Activated CD4-positive, alpha-beta T cell treated with anti-CD3 and anti-CD28 coated beads, Interleukin-2, Interleukin-6, amounts not matched to agents 100 ng/mL and 50 ng/mL, durations not matched to agents 16 hours and 8 hours (primary cell): ENCODE results near the gene TEX48.

ENCODE experiments used
- DNase-seq: peaks from one replicate; pipeline ENCODE4 v3.0.0-alpha.2; 2020

The TEX48 gene

DNA sequence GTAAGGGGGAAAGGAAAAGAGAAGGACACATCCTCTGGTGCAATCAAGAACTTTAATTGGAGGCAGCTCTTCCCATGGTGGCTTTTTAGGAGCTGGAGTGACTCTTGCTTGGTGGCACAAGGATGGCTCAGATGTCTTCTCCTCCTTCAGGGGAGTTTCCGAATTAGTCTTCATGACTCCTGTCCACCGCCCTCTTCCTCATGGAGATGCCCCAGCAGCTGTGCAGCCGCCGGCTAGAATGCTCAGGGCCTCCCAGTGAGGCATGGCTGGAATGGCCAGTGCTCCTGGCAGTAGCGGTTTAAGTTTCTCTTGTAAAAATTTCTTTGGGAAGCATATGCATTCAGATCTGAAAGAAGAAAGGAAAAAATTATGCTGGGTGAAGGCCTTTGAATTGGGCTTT is 15.6 kb downstream of the TEX48 start:
- DNase-seq = no peak

DNA sequence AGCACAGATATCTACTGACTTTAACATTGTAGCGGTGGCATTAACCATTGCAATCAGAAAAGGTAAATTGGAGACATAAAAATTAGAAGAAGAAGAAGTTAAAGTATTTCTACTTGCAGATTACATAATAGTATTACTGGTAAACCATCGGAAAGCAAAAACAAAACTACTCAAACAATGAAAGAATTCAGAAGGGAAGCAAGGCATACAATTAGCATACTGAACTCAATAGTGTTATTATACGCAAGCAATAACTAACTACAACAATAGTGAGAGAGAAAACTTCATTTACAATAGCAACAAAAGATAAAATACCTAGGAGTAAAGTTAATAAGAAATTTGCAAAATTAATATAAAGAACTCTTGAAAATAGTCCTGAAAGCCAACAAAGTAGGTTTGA is 17.8 kb downstream of the TEX48 start:
- DNase-seq = no peak

DNA sequence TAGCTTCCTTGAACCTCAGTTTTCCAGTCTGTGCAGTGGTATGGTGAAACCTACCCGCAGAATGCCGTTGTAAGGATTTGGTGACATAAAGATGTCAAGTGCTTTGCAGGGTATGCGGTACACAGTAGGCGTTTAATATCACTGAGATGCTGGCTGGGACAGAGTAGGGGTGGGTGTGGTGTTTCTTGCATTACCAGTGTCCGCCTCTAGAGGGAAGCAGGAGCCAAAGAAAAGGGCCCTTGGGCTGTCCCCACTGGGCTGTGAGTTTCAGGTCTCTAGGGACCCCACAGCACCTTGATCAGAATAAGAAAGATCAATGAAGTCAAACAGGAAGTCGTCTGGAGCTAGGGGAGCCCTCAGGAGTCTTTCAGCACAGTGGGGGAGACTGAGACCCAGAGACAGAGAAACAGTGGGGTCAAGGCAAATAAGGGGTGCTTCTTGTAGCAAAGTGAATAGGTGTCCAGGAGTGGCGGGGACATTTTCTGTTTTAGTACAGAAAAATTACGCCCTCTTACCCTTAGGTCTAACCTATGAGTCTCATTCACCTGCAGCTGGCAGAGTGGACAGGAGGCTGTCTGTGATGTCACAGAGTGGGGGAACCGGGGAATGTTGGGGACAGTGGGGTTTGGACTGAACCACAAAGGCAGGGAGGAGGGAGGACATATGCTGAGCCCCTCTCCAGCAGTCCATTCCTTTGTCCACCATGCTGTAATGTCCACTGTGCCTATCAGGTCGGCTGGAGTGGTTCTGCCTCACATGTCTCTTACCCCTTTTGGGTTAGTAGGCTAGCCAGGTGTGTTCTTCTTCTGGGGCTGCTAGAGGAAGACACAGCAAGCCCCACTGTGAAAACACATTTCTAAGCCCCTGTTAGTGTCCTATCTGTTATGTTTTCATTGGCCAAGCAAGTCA is 19.7 kb downstream of the TEX48 start:
- peak; percentile 77 for DNase-seq

DNA sequence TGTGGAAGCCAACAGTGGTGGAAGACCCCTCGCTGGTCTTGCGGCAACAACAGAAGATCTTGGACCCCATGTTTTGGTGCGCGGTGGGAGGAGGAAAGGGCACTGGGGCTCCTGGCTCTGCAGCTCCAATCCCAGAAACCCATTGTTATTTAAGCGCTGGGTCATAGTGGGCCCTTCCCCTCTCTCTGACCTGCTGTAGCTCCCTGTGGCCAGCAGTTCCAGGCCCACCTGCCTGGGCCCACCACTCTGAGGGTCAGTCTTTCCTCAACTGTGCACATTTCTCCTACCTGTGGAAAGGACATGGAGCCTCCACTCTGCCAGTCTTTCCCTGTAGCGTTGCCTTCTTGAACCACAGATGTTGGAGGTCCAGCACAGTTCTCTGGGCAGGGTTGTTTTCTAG is 24.3 kb downstream of the TEX48 start, which contains the start of gene TEX53:
TSS of gene TEX53 (minus strand) at position 101 of the 400 bp plus-strand sequence. CDS start at position 70, 31 bp downstream.
- no peak for DNase-seq

DNA sequence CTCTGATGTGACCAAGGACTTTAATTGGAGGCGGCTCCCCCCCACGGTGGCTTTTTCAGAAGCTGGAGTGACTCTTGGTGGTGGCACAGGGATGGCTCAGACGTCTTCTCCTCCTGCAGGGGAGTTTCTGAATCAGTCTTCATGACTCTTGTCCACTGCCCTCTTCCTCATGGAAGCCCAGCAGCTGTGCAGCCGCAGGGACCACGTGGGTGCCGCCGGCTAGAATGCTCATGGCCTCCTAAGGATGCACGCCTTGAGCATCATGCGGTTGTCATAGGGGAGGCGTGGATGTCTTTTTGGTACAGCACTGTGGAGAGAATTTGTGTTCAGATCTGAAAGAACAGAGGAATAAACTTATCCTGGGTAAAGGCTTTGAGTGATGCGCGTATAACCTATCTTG is 25.7 kb downstream of the TEX48 start:
- no peak for DNase-seq

DNA sequence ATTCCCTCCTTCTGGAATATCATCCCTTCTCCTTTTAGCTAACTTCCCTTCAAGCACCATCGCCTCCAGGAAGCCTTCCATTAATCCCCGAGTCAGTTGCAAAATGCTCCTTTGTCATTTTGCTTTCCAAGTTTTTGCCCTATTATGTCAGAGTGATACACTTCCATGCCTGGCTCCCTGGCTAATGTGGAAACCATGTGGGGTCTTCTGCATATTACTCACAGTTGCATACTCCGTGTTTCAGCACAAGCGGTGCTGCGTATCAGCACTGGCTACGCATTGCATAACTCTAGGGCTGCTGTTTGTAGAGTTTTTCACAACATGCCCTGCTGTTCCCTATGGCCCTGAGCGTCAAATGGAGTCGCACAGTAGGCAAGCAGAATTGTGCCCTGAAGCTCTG is 26.3 kb downstream of the TEX48 start:
- DNase-seq = no peak

DNA sequence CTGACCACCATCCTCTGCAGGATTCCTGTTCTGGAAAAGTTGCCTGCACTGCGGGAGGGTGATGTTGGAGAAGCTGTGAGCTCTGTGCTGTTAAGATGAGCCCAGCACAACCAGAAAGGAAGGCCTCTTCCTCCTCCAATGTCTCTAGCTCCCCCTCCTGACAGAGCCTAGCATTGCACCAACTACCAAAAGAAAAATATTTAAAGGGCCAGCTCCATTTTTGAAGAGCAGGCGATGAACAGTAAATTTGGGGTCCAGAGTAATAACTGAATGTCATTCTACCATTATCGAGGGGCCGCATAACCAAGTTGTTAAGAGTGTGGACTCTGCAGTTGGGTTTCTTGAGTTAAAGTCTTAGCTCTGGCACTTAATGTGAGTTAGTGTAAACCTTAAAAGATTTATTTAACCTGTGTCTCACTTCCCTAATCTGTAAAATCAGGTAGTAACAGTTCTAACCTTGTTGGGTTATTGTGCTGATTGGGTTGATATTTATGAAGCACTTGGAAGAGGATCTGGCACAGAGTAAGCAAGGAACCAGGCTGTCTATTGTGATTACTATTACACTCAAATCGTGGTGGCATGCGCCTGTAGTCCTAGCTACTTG is 28.3 kb downstream of the TEX48 start:
- peak; percentile 89 for DNase-seq

DNA sequence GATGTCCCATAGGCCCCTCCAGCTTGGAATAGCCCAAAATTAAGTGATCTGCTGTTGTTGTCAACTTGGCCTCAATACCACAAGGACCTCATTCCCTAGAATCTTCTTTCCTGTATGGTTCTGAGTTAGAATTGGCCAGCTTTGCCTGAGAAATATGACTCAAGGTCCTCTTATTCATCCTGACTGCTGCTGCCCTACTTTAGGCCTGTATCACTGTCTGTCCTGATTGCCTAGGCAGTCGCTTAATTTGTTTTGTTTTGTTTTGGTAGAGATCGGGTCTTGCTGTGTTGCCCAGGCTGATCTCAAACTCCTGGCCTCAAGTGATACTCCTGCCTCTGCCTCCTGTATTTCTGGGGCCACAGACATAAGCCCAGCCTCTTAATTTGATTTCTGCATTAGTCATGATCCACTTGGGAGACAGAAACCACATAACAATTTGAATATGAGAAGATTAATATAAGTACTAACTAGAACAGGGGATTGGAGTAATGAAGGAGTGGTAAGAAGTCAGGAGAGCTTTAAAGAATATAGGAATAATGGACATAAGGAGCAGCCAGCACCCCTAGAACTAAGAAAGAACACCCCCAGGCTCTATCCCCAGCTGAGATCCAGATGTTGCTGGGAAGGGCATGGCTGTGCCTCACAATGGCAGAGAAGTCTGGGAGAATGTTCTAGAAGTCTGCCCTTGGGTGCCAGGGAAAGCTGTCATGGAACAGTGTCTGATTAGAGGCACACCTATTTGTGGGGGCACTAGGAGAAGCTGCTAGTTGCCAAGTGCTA is 29.0 kb downstream of the TEX48 start:
- peak; percentile 7 for DNase-seq

DNA sequence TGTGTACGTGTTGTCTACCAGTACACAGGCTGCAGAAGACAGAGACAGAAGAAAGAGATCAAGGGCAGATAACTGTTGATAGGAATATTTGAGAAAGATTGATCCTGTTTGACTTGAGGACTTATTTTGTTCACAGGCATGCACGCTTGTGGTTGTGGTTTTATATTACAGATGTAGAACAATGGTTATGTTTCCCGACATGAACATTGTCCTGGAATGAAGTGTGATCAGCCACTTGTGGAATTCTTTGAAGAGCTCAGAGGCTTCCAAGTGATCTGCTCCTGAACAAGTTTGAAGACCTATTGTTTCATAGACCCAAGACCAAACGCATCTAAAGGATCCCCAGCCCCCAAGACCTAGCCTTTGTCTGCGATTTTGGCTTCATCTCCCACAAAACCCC is 38.1 kb downstream of the TEX48 start:
- no peak for DNase-seq

DNA sequence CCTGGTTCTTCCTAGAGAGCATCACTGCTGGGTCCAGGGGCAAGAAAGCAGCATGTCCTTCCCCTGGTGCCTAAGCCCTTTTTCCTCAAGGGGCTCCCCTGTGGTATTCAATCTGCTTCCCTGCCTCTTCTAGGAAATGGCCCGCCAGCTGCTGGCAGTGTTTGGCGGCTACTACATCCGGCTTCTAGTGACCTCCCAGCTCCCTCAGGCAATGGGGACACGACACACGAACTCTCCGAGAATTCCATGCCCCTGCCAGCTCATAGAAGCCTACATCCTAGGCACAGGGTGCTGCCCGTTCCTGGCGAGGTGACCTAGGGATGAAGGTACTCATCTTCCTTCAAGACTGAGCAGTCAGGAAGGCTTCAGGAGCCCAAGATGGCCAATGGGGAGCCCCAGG is 39.0 kb downstream of the TEX48 start:
- DNase-seq = no peak

DNA sequence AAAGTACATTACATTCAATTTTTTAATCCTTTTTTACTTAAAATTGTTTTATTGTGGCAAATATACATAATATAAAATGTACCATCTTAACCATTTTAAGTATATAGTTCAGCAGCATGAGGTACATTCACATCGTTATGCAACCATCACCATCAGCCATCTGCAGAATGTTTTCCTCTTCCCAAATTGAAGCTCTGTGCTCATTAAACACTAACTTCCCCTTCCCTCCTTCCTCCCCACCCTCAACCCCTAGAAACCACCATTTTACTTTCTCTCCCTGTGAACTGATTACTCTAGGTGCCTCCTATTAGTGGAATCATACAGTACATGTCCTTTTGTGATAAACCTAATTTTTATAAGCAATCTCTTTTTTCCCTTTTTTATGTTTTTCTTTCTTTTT is 40.0 kb downstream of the TEX48 start:
- DNase-seq = no peak

DNA sequence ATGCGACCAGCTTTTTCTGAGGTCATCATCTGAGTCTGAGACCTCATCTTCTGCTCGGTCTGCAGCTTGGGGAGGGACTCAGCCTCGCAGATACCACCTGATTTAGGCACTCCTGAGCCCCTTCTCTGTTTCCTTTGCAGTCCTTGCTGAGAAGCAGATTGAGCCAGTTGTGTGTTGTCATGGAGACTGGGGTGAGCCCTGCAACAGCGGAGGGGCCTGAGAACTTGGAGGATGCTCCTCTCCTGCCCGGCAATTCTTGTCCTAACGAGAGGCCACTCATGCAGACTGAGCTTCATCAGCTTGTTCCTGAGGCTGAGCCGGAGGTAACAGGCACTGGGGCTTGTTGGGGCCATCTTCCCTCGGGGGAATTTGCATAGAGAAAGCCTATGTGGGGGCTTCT is 43.6 kb downstream of the TEX48 start:
- DNase-seq = no peak

DNA sequence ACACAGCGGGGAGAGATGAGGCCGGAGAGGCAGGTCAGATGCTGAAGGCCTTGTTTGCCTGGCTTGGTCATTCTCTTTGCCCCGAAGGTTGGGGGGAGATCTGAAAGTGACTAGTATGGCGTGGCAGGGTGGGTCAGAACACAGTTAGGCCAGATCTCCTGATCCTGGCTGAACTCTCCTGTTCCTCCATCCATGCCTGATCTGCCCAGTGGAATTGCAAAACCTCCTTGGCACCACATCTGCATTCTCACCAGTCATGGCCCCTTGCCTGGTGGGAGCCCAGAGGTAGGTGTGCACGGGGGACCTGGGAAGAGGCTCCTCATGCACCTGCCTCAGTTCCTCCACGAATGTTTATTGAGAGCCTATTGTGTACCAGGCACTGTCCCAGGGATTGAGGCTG is 47.6 kb downstream of the TEX48 start:
- no peak for DNase-seq

DNA sequence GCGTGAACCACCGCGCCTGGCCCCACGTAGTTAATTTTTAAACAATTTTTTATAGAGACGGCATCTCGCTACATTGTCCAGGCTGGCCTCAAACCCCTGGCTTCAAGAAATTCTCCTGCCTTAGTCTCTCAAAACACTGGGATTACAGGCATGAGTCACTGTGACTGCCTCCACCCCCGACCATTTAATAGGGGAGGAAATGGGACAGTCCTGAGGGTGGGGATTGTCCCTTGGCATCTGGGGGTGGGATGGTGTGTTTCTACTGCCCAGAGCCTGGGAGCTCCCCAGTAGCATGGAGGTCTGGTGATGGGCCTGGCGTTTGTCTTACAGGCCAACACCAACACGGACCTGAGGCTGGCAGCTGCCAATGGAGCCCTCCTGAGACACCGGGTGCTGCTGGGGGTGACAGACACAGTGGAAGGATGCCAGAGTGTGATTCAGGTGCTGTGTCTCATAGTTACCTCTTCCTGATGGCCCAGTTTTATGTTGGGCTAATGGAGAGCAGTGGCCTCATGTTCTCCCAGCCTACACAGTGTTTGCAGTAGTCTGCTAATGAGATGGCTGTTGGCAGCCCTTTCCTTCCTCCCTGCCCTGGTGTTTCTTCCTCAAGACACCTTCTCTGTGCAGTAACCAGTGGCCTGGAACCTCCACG is 48.4 kb downstream of the TEX48 start:
- DNase-seq = no peak

DNA sequence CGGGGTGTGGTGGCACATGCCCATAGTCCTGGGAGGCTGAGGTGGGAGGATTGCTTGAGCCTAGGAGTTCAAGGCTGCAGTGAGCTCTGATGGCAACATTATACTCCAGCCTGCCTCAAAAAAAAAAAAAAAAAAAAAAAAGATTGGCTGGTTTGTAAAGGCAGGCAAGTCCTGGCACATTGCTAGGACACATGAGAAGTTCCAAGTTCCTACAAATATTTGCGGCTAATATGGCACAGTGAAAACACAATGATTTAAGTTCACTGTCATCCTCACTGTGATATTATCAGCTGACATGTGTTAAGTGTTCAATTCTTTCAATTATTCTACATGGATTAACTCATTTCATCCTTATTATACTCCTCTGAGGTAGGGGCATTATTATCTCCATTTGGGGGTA is 50.8 kb downstream of the TEX48 start:
- no peak for DNase-seq

DNA sequence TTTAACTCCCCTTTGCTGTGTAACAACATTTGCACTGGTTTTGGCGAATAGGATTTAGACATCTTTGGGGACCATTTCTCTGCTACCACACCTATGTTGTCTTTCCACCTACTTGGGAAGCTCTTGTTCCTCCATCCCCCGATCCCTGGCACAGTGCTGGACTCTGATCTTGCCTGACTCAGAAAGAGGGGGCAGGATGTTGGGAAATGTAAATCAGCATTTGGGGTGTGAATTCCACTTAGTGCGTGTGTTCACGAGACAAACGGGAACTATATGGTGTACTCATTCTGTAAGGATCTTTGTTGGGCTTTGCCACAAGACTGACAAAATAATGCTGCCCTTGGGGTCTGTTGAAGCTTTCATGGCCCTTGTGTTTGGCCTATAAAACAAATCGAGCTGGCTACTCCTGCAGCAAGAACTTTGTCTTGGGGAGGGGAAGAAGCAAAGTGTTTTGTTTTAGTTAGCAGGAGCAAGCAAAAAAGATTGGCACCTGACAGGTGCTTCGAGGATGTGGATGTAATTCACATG is 52.4 kb downstream of the TEX48 start:
- DNase-seq = no peak

DNA sequence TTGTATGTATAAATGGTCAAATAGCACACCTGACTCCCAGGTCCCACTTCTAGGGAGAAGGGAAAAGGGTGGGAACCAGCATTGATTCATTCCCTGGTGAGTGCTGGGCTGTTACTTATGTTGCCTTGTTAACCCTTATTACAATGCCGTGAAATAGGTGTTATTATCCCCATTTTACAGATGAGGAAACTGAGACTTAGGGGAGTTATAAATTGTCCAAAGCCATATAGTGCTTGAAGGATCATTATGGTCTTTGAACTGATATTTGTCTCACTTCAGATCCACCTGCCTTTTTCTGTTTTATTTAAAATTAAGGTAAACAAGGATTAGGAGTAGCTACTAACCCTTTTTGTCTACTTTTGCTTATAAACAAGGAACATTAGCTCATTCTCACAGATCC is 54.4 kb downstream of the TEX48 start:
- no peak for DNase-seq

DNA sequence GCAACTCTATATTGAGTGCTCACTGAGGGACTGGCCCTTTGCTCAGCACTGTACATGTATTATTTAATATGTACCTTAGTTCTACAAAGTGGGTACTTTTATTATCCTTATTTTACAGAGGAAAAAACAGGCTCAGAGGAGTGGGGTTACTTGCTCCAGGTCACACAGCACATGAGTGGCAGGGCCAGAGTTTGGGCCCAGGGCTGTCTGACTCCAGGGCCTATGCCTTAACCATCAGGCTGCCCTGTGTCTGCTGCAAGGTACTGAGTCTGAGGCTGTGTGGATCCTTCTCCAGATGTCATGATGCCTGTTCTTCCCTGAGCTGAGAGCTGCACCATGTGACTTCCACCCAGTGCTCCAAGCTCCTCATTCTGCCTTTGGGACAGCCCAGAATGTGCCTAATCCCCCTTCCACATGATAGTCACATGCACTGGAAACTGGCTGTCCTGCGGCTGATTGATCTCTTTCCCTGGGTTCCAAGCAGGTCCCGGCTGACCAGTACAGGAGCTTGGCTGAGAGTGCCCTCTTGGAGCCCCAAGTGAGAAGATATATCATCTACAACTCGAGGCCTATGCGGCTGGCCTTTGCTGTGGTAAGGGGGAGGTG is 55.5 kb downstream of the TEX48 start:
- DNase-seq = no peak

DNA sequence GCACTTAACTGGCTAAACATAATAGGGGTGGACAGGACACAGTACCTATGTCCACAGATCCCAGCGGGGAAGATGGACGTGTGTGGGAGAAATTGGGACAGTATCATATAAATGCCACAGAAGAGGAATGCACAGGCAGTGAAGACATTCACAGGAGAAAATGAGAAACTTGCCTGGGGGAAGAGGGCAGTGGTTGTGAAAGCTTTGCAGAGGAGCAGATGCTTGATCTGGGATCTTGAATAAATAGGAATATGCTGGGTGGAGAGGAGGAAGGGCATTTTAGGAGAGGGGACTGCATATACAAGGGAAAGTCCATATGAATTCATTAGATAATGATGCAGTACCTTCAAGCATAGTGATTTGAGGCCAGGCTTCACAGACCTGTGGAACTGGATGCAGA is 57.3 kb downstream of the TEX48 start:
- no peak for DNase-seq

DNA sequence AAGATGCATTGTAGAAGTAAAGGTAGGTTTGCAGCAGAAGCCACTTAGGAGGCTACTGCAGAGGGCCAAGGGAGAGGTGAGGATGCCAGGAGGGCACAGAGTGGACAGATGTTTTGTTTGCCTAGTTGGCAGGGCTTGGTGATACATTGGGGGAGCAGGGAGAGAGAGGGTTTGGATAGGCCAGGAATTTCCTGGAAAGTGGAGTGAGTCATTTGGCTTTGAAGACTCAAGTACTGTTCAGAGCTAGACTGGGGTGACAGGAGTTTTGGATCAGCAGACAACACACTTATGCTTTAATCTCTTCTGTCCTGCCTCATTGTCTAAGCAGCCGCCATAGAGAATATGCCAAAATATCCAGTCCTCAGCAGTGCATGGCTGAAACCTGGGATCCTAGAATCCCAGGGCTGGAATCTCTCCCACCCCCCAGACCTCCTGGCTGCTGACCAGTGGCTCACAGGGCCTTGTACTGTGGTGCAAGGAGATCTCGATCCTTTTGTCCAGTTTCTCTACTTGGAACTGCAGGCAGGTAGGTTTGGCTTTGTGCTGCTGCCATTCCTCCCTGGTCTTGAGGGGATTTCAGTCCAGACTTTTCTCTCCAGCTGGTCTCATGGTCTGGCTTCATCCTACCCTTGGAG is 59.9 kb downstream of the TEX48 start:
- DNase-seq = no peak

DNA sequence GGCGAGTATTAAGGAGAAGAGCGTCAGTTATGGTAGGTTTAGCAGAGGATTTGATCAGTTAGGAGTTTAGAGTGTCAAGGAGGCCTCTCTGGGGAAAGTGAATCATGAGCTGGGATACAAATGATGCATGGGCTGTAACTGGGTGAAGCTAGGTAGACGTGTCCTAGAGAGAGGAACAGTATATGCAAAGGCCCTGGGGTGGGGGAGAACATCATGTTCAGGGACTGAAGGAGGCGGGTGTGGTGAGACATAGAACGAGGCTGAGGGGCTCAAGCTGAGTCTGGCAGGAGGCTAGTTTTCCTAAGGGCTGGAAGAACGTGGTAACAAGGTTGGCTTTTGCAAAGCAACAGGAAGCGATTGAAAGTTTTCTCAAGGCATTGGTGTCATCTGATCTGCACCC is 60.4 kb downstream of the TEX48 start:
- no peak for DNase-seq

DNA sequence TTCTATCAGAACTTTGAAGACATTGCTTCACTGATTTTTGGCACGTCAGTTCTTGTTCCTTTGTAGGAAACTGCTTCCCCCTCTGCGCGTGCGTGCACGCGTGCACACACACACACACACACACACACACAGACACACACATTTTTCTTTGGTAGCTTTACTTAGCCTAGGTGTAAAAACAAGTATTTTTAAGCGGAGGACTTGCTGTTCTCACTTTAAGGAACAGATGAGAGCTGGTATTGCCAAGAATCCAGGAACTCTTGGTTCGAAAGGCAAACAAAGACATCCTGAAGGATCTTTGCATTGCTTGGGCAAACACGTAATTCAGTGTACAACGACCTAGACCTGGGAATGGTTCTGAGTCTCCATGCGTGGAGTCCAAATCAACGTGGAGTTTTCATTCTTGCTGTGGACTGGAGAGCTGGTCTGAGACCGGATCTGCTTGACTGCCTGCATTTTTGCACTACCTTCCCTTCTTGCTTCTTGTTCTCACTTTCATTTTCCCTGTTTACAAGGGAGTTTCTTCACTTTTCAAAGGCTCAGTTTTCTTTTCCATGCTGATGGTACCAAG is 62.7 kb downstream of the TEX48 start:
- DNase-seq = no peak
